Stimulated activated CD8-positive, alpha-beta memory T cell treated with anti-CD3 and anti-CD28 coated beads, Interleukin-12 subunit alpha, Interleukin-12 subunit beta, amount 100 ng/mL, for 24 hours (primary cell): Measurements from ENCODE around the gene RABL2A.
"Not testable (repeated sequence)": the region's sequence is repeated elsewhere in the genome, so short reads cannot be mapped to it uniquely, and the experiment has no call there.

Source experiments
- DNase-seq: peaks from one replicate; pipeline ENCODE4 v3.0.0-alpha.2; 2020; ENCODE audit errors: extremely low read depth

The RABL2A gene

GRCh38 chr2:113685471-113685870 is 58.4 kb downstream of the RABL2A start:
- no peak for DNase-seq

- no peak for DNase-seq
Measured at GRCh38 chr2:113686537-113686936, 59.5 kb downstream of the RABL2A start.

GRCh38 chr2:113690871-113691270 is 63.8 kb downstream of the RABL2A start:
- not testable (repeated sequence) for DNase-seq
